Superior temporal gyrus (tissue), 1 donor: ENCODE measurements around the gene SH2D3A.

Experiments
- DNase-seq: peaks from one replicate; pipeline ENCODE4 v3.0.0-alpha.2; 2016; ENCODE audit errors: extremely low spot score

Gene SH2D3A

GRCh38 chr19:6737873-6738786 lies 29.1 kb downstream of the SH2D3A start:
- peak; percentile 78 for DNase-seq

GRCh38 chr19:6737284-6737872 lies 29.9 kb downstream of the SH2D3A start, which contains the start of gene GPR108:
GPR108 (minus strand) TSS chr19:6737580; CDS start chr19:6737576, 4 bp downstream.
- peak; percentile 100 for DNase-seq

GRCh38 chr19:6736917-6737283 lies 30.3 kb downstream of the SH2D3A start:
- DNase-seq, result no peak

- DNase-seq, result peak; percentile 57
These were observed 30.9 kb downstream of the SH2D3A start for GRCh38 chr19:6736169-6736916.

GRCh38 chr19:6735181-6735911 lies 31.9 kb downstream of the SH2D3A start:
- DNase-seq, result no peak

GRCh38 chr19:6734096-6734696 lies 33.0 kb downstream of the SH2D3A start:
- DNase-seq, result no peak

- DNase-seq, result no peak
These were observed 33.7 kb downstream of the SH2D3A start for GRCh38 chr19:6733338-6734095.

- no peak for DNase-seq
These were observed 34.4 kb downstream of the SH2D3A start for GRCh38 chr19:6732803-6733337.

- DNase-seq, result no peak
These were observed 35.4 kb downstream of the SH2D3A start for GRCh38 chr19:6731822-6732221.

- no peak for DNase-seq
These were observed 36.1 kb downstream of the SH2D3A start for GRCh38 chr19:6730941-6731670.

- no peak for DNase-seq
These were observed 37.0 kb downstream of the SH2D3A start for GRCh38 chr19:6730153-6730804.

- no peak for DNase-seq
These were observed 37.6 kb downstream of the SH2D3A start for GRCh38 chr19:6729573-6730152.

- DNase-seq, result no peak
These were observed 38.9 kb downstream of the SH2D3A start for GRCh38 chr19:6728346-6728745.

- DNase-seq, result no peak
These were observed 41.6 kb downstream of the SH2D3A start for GRCh38 chr19:6725513-6726231.

GRCh38 chr19:6724631-6725492 lies 42.4 kb downstream of the SH2D3A start:
- no peak for DNase-seq

GRCh38 chr19:6723738-6724137 lies 43.5 kb downstream of the SH2D3A start:
- DNase-seq, result peak; percentile 10

- DNase-seq, result no peak
These were observed 44.1 kb downstream of the SH2D3A start for GRCh38 chr19:6723108-6723618.
